ENCODE results near the gene LSP1.

- TF ChIP-seq SP2 (IDR thresholded peaks at IDR 0.05; ENCODE audit: low read length), result no peak
- no peak for TF ChIP-seq CTCF (IDR thresholded peaks at IDR 0.05; ENCODE audit: control extremely low read depth in 1 of 3, insufficient read depth in 1 of 3, low read depth in 1 of 3, low read length in 3 of 3)
- no peak for TF ChIP-seq TAF1 (IDR thresholded peaks at IDR 0.05; ENCODE audit: low read depth, low read length)
- TF ChIP-seq KDM5A (IDR thresholded peaks at IDR 0.05; ENCODE audit: low read length), result no peak
- TF ChIP-seq BRCA1 (IDR thresholded peaks at IDR 0.05; ENCODE audit: low read depth, low read length), result no peak
- TF ChIP-seq YY1 (IDR thresholded peaks at IDR 0.05; ENCODE audit: low read depth, low read length), result no peak
- no peak for TF ChIP-seq EZH2 (IDR thresholded peaks at IDR 0.05; ENCODE audit: low read depth, low read length, severe bottlenecking)
- TF ChIP-seq EP300 (IDR thresholded peaks at IDR 0.05; ENCODE audit: borderline replicate concordance in 1 of 2, low read depth in 2 of 2, low read length in 2 of 2), result no peak
- TF ChIP-seq BCL11A (IDR thresholded peaks at IDR 0.05; ENCODE audit: low read depth in 2 of 2, low read length in 2 of 2), result no peak
- TF ChIP-seq TCF12 (IDR thresholded peaks at IDR 0.05; ENCODE audit: low read depth, low read length), result no peak
- no peak for TF ChIP-seq RXRA (IDR thresholded peaks at IDR 0.05; ENCODE audit: insufficient read depth, low read depth, low read length)
These were observed 13.3 kb downstream of the LSP1 start for GRCh38 chr11:1866226-1866625.

Data from H1 (cell line).